HEK293 (cell line): ENCODE data around the gene DSCAM.

Experiments used
- ATF2 ChIP-seq: fragments of 450-650 bp; formaldehyde crosslinking; IDR thresholded peaks from 2 replicates; pipeline ENCODE4 v1.5.1; 2016; ENCODE audit warnings: missing biosample characterization, missing genetic modification characterization, low read depth
- CTCF ChIP-seq: fragments of 450-650 bp; formaldehyde crosslinking; IDR thresholded peaks from 2 replicates; pipeline ENCODE4 v1.5.1; 2016; ENCODE audit warnings: missing biosample characterization, missing genetic modification characterization
- SP2 ChIP-seq: fragments of 450-650 bp; formaldehyde crosslinking; IDR thresholded peaks from 2 replicates; pipeline ENCODE4 v1.5.1; 2016; ENCODE audit warnings: missing biosample characterization, missing genetic modification characterization
- TSHZ1 ChIP-seq: fragments of 450-650 bp; formaldehyde crosslinking; IDR thresholded peaks from 2 replicates; pipeline ENCODE4 v1.5.1; 2016; ENCODE audit warnings: missing biosample characterization, missing genetic modification characterization, borderline replicate concordance
- ZBTB11 ChIP-seq: fragments of 450-650 bp; formaldehyde crosslinking; conservative IDR thresholded peaks from 2 replicates; pipeline ENCODE4 v1.5.1; 2016; ENCODE audit warnings: low read depth, missing biosample characterization, missing genetic modification characterization
- ZBTB21 ChIP-seq: fragments of 450-650 bp; formaldehyde crosslinking; IDR thresholded peaks from 2 replicates; pipeline ENCODE4 v1.5.1; 2017; ENCODE audit warnings: missing biosample characterization, missing genetic modification characterization
- ZNF274 ChIP-seq, 2 experiments: fragments of 200-500 bp in 1 of 2; fragments of 450-650 bp in 1 of 2; sonication (Bioruptor generic) in 1 of 2; formaldehyde crosslinking in 1 of 2; IDR thresholded peaks; 2 replicates each; pipeline versions ENCODE4 v1.5.1 to v1.6.1; 2014 to 2016; ENCODE audit warnings: borderline replicate concordance in 1 of 2, inconsistent platforms in 1 of 2, low read length in 1 of 2, missing biosample characterization in 1 of 2, missing genetic modification characterization in 1 of 2
- ZNF544 ChIP-seq: fragments of 450-650 bp; formaldehyde crosslinking; IDR thresholded peaks from 2 replicates; pipeline ENCODE4 v1.5.0; 2017; ENCODE audit warnings: missing biosample characterization, missing genetic modification characterization
- ZNF701 ChIP-seq: fragments of 450-650 bp; formaldehyde crosslinking; IDR thresholded peaks from 2 replicates; pipeline ENCODE4 v1.5.1; 2016; ENCODE audit warnings: missing biosample characterization, missing genetic modification characterization
- ZNF704 ChIP-seq: fragments of 450-650 bp; formaldehyde crosslinking; IDR thresholded peaks from 2 replicates; pipeline ENCODE4 v1.5.1; 2016; ENCODE audit warnings: missing biosample characterization, missing genetic modification characterization
- ZSCAN16 ChIP-seq: fragments of 450-650 bp; formaldehyde crosslinking; IDR thresholded peaks from 2 replicates; pipeline ENCODE4 v1.5.1; 2016; ENCODE audit warnings: missing biosample characterization, missing genetic modification characterization

GRCh38 chr21:40166291-40166843 is 680.6 kb downstream of the DSCAM start:
- TF ChIP-seq CTCF (tag by site-specific recombination) (no peak), TSHZ1 (tag by site-specific recombination) (no peak), ZNF544 (tag by site-specific recombination) (no peak), SP2 (tag by site-specific recombination) (no peak), ZNF701 (tag by site-specific recombination) (no peak), ZNF274 (IDR thresholded peaks at IDR 0.05; ENCODE audit: low read length) (no peak), ZNF274 (tag by site-specific recombination; IDR thresholded peaks at IDR 0.05; ENCODE audit: borderline replicate concordance) (no peak), ZBTB21 (no peak), ZNF704 (tag by site-specific recombination) (no peak), ZSCAN16 (tag by site-specific recombination) (no peak), ZBTB11 (tag by site-specific recombination) (no peak), ATF2 (tag by site-specific recombination) (no peak)
